Transverse colon (tissue), 4 donors: ENCODE data around the gene GBE1. TPM values are rescaled to one million over a fixed set of nuclear protein-coding genes. Genes with fewer than 3 reads are reported as not detected.

Source experiments
- DNase-seq: peaks from one replicate; pipeline ENCODE4 v3.0.0-alpha.2; 2019
- H3K27ac ChIP-seq, 4 donors: fragments of 200-600 bp; sonication (generic); 2 replicates each; pipeline ENCODE4 v1.5.1; 2016 to 2018; ENCODE audit warnings: inconsistent platforms in 4 of 4
- H3K27me3 ChIP-seq: fragments of 200-600 bp; sonication (generic); 2 replicates; pipeline ENCODE4 v1.5.1; 2017; ENCODE audit warnings: inconsistent platforms
- H3K36me3 ChIP-seq, 4 donors: fragments of 200-600 bp; sonication (generic); 2 replicates each; pipeline ENCODE4 v1.5.1; 2017 to 2019; ENCODE audit warnings: inconsistent platforms in 4 of 4
- H3K4me1 ChIP-seq, 4 donors: fragments of 200-600 bp; sonication (generic); 2 replicates each; pipeline ENCODE4 v1.5.1; 2017 to 2020; ENCODE audit warnings: inconsistent platforms in 4 of 4
- H3K4me3 ChIP-seq, 4 donors: fragments of 200-600 bp; sonication (generic); 1 replicate in 1 of 4; 2 replicates in 3 of 4; pipeline versions ENCODE4 v1.5.1 to v1.6.1; 2017 to 2019; ENCODE audit warnings: inconsistent platforms in 4 of 4
- H3K9me3 ChIP-seq, 2 donors: fragments of 200-600 bp; sonication (generic); 2 replicates each; pipeline ENCODE4 v1.5.1; 2017 to 2019; ENCODE audit warnings: inconsistent platforms in 2 of 2
- CTCF ChIP-seq, 5 experiments: fragments of 200-600 bp in 3 of 5; fragments of 450-650 bp in 2 of 5; sonication (generic) in 3 of 5; IDR thresholded peaks; 1 replicate in 2 of 5; 2 replicates in 3 of 5; pipeline ENCODE4 v1.5.1; 2016 to 2017; ENCODE audit warnings: antibody characterized with exemption in 5 of 5, inconsistent platforms in 3 of 5, mild to moderate bottlenecking in 2 of 5, moderate library complexity in 1 of 5
- EP300 ChIP-seq: sonication (generic); formaldehyde crosslinking; IDR thresholded peaks from one replicate; pipeline ENCODE4 v1.6.1; 2017; ENCODE audit warnings: antibody characterized with exemption, low read depth
- POLR2A ChIP-seq: fragments of 450-650 bp; IDR thresholded peaks from one replicate; pipeline ENCODE4 v1.6.1; 2016; ENCODE audit warnings: antibody characterized with exemption, mild to moderate bottlenecking, moderate library complexity
- POLR2AphosphoS5 ChIP-seq, 3 donors: sonication (generic); formaldehyde crosslinking; IDR thresholded peaks; one replicate each; pipeline ENCODE4 v1.6.1; 2016; ENCODE audit warnings: antibody characterized with exemption in 3 of 3
- WGBS, 2 donors: methylation state at CpG; one replicate each; pipeline ENCODE4 v1.1.5; 2018; ENCODE audit warnings: low coverage in 1 of 2; 5-methylcytosine and 5-hydroxymethylcytosine counted together
- in situ Hi-C, 4 donors: fragments of 200-750 bp; cut with MboI; loops; one replicate each; pipeline versions ENCODE4 v1.15.0 to v1.15.1; 2017; ENCODE audit warnings: low sequenced_read_pairs in 3 of 4, low pct_ligation_motif_present in 1 of 4, low pct_unique_long_range_greater_than_20kb in 1 of 4
- intact Hi-C: fragments of 100-400 bp; cut with DNase I; formaldehyde crosslinking; loops from one replicate; pipeline ENCODE4 v1.15.1; 2023; ENCODE audit warnings: low total_unique reads
- total RNA-seq, 4 donors: library from RNA; depleted of rRNA; stranded (reverse); fragments of >200 nt; gene quantifications; one replicate each; pipeline ENCODE4 v1.1.0, GENCODE V29; 2016

The GBE1 gene
- total RNA-seq, 4 donors from 2014 or later = 3.0 to 24.3 (median 16.7) TPM

GRCh38 chr3:81743096-81744025 is 18.1 kb downstream of the GBE1 start:
- Histone ChIP-seq H3K9me3 (no peaks in the 10 kb centered on the region), H3K27ac (peak overlapping the region; percentile 52 to 72 (median 67)), H3K36me3 (no peaks in the 10 kb centered on the region), H3K4me1 (peaks cover 4 to 29% (median 15%) of the 10 kb centered on the region in 4 donors), H3K27me3 (no peaks in the 10 kb centered on the region), H3K4me3 (no peak overlapping the region)
- no peak for DNase-seq
- intact Hi-C loops (no loop called here), in situ Hi-C loops (no loop called here)
- 61 to 65% methylated on average over 5 of the region's 5 CpGs for WGBS, 2 donors
- TF ChIP-seq POLR2AphosphoS5 (IDR thresholded peaks at IDR 0.05) = peak; percentile 56 to 67 (median 66)
- TF ChIP-seq CTCF (IDR thresholded peaks at IDR 0.05) = no peak

- H3K27ac ChIP-seq = peak overlapping the region; percentile 52 to 70 (median 64)
- TF ChIP-seq POLR2AphosphoS5 (IDR thresholded peaks at IDR 0.05) = no peak
- no peak for TF ChIP-seq POLR2A
- TF ChIP-seq CTCF (IDR thresholded peaks at IDR 0.05) = no peak
- no peak for TF ChIP-seq EP300
- DNase-seq = no peak
- 76 to 88% methylated on average over 6 of the region's 6 CpGs for WGBS, 2 donors
- intact Hi-C loops = no loop called here
- in situ Hi-C loops = no loop called here
- H3K36me3 ChIP-seq = no peaks in the 10 kb centered on the region
- H3K27me3 ChIP-seq = no peaks in the 10 kb centered on the region
- no peaks in the 10 kb centered on the region for H3K9me3 ChIP-seq
- H3K4me1 ChIP-seq = peaks cover 4 to 29% (median 15%) of the 10 kb centered on the region in 4 donors
- H3K4me3 ChIP-seq = no peak overlapping the region
Measured at GRCh38 chr3:81742581-81742980, 18.9 kb downstream of the GBE1 start.

GRCh38 chr3:81741216-81741615 is 20.2 kb downstream of the GBE1 start:
- intact Hi-C loops (no loop called here), in situ Hi-C loops (no loop called here)
- H3K4me1 ChIP-seq = peaks cover 4 to 29% (median 15%) of the 10 kb centered on the region in 4 donors
- H3K27me3 ChIP-seq = no peaks in the 10 kb centered on the region
- H3K36me3 ChIP-seq = no peaks in the 10 kb centered on the region
- H3K9me3 ChIP-seq = no peaks in the 10 kb centered on the region
- no peak overlapping the region for H3K4me3 ChIP-seq
- TF ChIP-seq EP300 (no peak), CTCF (IDR thresholded peaks at IDR 0.05) (no peak), POLR2AphosphoS5 (IDR thresholded peaks at IDR 0.05) (no peak), POLR2A (no peak)
- peak overlapping the region in 1 of 4 donors; percentile 33 for H3K27ac ChIP-seq
- no peak for DNase-seq
- WGBS, 2 donors = 73 to 75% methylated on average over 1 of the region's 1 CpG

GRCh38 chr3:81740731-81741130 is 20.7 kb downstream of the GBE1 start:
- no peaks in the 10 kb centered on the region for H3K27me3 ChIP-seq
- WGBS, 2 donors = 62 to 67% methylated on average over 1 of the region's 1 CpG
- TF ChIP-seq CTCF (IDR thresholded peaks at IDR 0.05) = no peak
- TF ChIP-seq EP300 = no peak
- TF ChIP-seq POLR2AphosphoS5 (IDR thresholded peaks at IDR 0.05) = no peak
- no peak for TF ChIP-seq POLR2A
- in situ Hi-C loops = no loop called here
- H3K36me3 ChIP-seq = no peaks in the 10 kb centered on the region
- intact Hi-C loops = no loop called here
- no peak for DNase-seq
- H3K27ac ChIP-seq = no peak overlapping the region
- H3K4me3 ChIP-seq = no peak overlapping the region
- peaks cover 4 to 29% (median 15%) of the 10 kb centered on the region in 4 donors for H3K4me1 ChIP-seq
- no peaks in the 10 kb centered on the region for H3K9me3 ChIP-seq
